ENCODE data around the gene FXYD6. TPM values are rescaled to one million over a fixed set of nuclear protein-coding genes. Genes with fewer than 3 reads are reported as not detected.

FXYD6 gene
- total RNA-seq, 1 donor from 2014 or later, result 95.6 TPM

DNA sequence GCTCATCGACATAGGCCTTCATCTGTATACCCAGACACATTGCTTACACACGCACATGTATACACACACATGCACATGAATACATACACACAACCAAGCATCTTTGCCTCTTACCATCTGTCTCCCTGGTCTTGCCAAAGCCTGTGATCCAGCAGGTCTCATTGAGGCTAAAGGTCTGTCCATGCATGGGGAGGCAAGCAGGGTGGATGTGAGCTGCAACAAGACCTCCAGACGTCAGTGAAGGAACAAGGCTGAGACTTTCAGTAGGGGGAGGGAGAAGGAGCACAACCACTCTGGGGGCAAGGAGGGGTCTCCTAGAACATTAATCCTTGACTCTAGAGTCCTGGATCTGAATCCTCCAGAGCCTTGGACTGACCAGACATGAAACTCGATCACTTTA lies 29.1 kb upstream of the FXYD6 start:
- Histone ChIP-seq H3K79me2 (ENCODE audit: low read depth) (no peaks in the 10 kb centered on the region), H3K4me3 (no peak overlapping the region), H2AFZ (replicated peaks) (no peak overlapping the region), H3K9me3 (ENCODE audit: low read depth) (no peaks in the 10 kb centered on the region), H3K9ac (no peak overlapping the region), H3K27me3 (no peaks in the 10 kb centered on the region), H4K20me1 (ENCODE audit: low read depth) (no peaks in the 10 kb centered on the region), H3F3A (ENCODE audit: low read depth) (no peaks in the 10 kb centered on the region), H3K36me3 (no peaks in the 10 kb centered on the region), H3K27ac (no peak overlapping the region), H3K4me1 (no peaks in the 10 kb centered on the region), H3K4me2 (no peak overlapping the region)
- Mint-ChIP-seq H3K36me3 (no peaks in the 10 kb centered on the region), H3K27ac (peak overlapping the region; percentile 18), H3K4me1 (peaks cover 22% of the 10 kb centered on the region), H3K9me3 (no peaks in the 10 kb centered on the region), H3K27me3 (ENCODE audit: insufficient read depth, low read depth) (peaks cover 3% of the 10 kb centered on the region), H3K4me3 (no peak overlapping the region)
- no peak for DNase-seq (ENCODE audit: low spot score)
- TF ChIP-seq, protein P1, sequence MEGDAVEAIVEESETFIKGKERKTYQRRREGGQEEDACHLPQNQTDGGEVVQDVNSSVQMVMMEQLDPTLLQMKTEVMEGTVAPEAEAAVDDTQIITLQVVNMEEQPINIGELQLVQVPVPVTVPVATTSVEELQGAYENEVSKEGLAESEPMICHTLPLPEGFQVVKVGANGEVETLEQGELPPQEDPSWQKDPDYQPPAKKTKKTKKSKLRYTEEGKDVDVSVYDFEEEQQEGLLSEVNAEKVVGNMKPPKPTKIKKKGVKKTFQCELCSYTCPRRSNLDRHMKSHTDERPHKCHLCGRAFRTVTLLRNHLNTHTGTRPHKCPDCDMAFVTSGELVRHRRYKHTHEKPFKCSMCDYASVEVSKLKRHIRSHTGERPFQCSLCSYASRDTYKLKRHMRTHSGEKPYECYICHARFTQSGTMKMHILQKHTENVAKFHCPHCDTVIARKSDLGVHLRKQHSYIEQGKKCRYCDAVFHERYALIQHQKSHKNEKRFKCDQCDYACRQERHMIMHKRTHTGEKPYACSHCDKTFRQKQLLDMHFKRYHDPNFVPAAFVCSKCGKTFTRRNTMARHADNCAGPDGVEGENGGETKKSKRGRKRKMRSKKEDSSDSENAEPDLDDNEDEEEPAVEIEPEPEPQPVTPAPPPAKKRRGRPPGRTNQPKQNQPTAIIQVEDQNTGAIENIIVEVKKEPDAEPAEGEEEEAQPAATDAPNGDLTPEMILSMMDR (IDR thresholded peaks at IDR 0.05), result no peak

DNA sequence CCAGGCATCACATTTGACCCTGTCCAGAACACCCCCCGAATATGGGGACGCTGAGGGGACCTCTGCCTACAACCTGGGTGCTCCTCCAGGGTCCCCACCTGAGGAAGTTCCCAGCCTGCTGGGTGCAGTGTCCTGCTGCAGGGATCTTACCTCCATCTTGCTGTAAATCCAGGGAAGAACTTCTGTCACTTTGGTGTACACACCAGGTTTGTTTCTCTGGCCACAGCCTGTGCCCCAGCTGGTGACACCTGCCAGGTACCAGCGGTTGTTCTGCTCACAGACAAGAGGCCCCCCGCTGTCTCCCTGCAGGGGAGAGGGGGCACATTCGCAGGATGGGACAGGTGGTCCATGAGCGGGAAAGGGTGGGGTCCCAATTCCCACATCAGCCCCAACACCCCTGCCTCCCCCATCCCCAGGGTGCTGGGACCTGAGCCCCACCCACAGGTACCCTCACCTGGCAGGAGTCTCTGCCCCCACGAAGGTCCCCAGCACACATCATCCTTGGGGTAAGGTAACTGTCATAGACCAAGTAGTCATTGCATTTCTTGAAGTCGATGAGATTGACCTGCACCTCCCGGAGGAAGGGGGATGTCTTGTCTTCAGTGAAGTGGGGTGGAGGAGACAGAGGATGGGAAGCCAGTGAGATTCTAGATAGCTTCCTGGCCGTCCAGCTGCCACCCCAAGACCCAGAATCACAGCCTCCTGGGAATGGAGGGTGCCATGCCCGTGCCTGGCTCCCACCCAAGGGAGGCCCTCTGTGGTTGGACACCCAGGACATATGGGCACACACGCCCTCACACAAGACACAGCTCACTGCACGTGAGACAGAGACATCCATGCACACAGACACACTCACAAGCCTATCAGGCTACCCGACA lies 27.3 kb upstream of the FXYD6 start:
- Histone ChIP-seq H3K9me3 (ENCODE audit: low read depth) (no peaks in the 10 kb centered on the region), H3K4me3 (no peak overlapping the region), H4K20me1 (ENCODE audit: low read depth) (no peaks in the 10 kb centered on the region), H3F3A (ENCODE audit: low read depth) (no peaks in the 10 kb centered on the region), H3K4me2 (no peak overlapping the region), H3K79me2 (ENCODE audit: low read depth) (no peaks in the 10 kb centered on the region), H3K27ac (no peak overlapping the region), H3K9ac (no peak overlapping the region), H2AFZ (replicated peaks) (no peak overlapping the region), H3K36me3 (no peaks in the 10 kb centered on the region), H3K4me1 (no peaks in the 10 kb centered on the region), H3K27me3 (no peaks in the 10 kb centered on the region)
- no peak overlapping the region for H3K27ac Mint-ChIP-seq
- no peaks in the 10 kb centered on the region for H3K9me3 Mint-ChIP-seq
- H3K36me3 Mint-ChIP-seq, result no peaks in the 10 kb centered on the region
- no peak for TF ChIP-seq EZH2phosphoT487 (IDR thresholded peaks at IDR 0.05)
- TF ChIP-seq, protein P1 (IDR thresholded peaks at IDR 0.05), result no peak
- TF ChIP-seq EZH2 (IDR thresholded peaks at IDR 0.05), result no peak
- peaks cover 22% of the 10 kb centered on the region for H3K4me1 Mint-ChIP-seq
- no peak for DNase-seq (ENCODE audit: low spot score)
- no peak overlapping the region for H3K4me3 Mint-ChIP-seq
- peaks cover 8% of the 10 kb centered on the region for H3K27me3 Mint-ChIP-seq (ENCODE audit: insufficient read depth, low read depth)

DNA sequence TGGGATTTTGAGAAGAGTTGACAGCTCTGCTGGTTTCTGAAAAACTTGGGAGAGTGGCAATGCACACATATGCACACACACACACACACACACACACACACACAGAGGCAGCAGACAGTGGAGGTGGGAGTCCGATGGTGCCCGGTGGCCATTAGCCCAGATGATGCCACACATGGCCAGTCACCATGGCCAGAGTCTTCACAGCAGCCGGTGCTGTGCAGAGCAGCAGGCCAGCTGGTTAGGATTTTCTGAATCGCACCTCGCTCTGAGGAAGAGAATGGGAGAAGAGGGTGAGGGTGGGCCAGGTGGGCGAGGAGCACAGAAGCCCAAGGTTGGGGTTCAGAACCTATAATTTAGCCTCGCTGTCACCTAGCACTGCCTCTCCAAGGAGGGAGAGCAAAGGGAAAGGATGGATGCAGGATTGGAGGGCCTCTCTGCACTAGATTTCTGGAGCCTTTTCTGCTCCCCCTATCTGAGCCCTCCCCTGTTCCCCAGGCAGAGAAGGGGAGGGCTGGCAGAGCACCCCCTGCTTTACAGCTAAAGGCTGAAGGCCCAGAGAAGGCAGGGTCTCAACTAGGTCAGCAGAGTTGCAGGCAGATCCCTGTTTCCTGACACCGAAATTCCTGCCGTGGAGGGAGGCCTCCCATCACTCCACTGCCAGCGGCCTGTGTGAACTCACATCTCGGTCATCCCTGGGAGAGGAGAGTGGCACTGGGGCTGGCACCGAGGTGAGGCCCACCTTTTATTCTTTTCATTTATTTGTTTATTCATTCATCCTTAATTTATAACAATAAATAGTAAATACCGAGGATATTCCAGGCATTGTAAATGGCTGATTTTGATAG lies 25.8 kb upstream of the FXYD6 start:
- no peaks in the 10 kb centered on the region for H3K79me2 ChIP-seq (ENCODE audit: low read depth)
- peaks cover 8% of the 10 kb centered on the region for H3K27me3 Mint-ChIP-seq (ENCODE audit: insufficient read depth, low read depth)
- H3K36me3 ChIP-seq, result no peaks in the 10 kb centered on the region
- no peak overlapping the region for H3K27ac Mint-ChIP-seq
- H3K36me3 Mint-ChIP-seq, result no peaks in the 10 kb centered on the region
- no peak overlapping the region for H3K4me3 ChIP-seq
- H3K4me3 Mint-ChIP-seq, result no peak overlapping the region
- H3K4me1 Mint-ChIP-seq, result peaks cover 10% of the 10 kb centered on the region
- H3F3A ChIP-seq (ENCODE audit: low read depth), result no peaks in the 10 kb centered on the region
- H3K27me3 ChIP-seq, result no peaks in the 10 kb centered on the region
- no peaks in the 10 kb centered on the region for H3K9me3 ChIP-seq (ENCODE audit: low read depth)
- H3K9ac ChIP-seq, result no peak overlapping the region
- no peak for DNase-seq (ENCODE audit: low spot score)
- no peak overlapping the region for H3K27ac ChIP-seq
- no peak for TF ChIP-seq EZH2 (IDR thresholded peaks at IDR 0.05)
- TF ChIP-seq EZH2phosphoT487 (IDR thresholded peaks at IDR 0.05), result no peak
- TF ChIP-seq, protein P1 (IDR thresholded peaks at IDR 0.05), result no peak
- no peaks in the 10 kb centered on the region for H4K20me1 ChIP-seq (ENCODE audit: low read depth)
- H3K4me2 ChIP-seq, result no peak overlapping the region
- H3K4me1 ChIP-seq, result no peaks in the 10 kb centered on the region
- H3K9me3 Mint-ChIP-seq, result no peaks in the 10 kb centered on the region
- no peak overlapping the region for H2AFZ ChIP-seq (replicated peaks)

All from neural progenitor cell (in vitro differentiated cells).